Heart right ventricle (tissue), 16 donors: ENCODE measurements around the gene SCN2A. TPM values are rescaled to one million over a fixed set of nuclear protein-coding genes. Genes with fewer than 3 reads are reported as not detected.

Source experiments
- ATAC-seq, 8 donors: fragments of 200-7000 bp; cut with Tn5 transposase; one replicate each; pipeline ENCODE4 v1.9.1; 2020; ENCODE audit warnings: mild to moderate bottlenecking in 8 of 8, moderate library complexity in 8 of 8, moderate number of reproducible peaks in 1 of 8
- DNase-seq, 2 donors: peaks; one replicate each; pipeline ENCODE4 v3.0.0-alpha.2; 2020
- H3K27ac ChIP-seq, 10 donors: fragments of 200-600 bp; sonication (generic) in 2 of 10; one replicate each; pipeline versions ENCODE4 v1.5.0 to v1.8.0; 2020 to 2022; ENCODE audit warnings: mild to moderate bottlenecking in 3 of 10
- H3K27me3 ChIP-seq, 7 donors: fragments of 200-600 bp; one replicate each; pipeline ENCODE4 v1.8.0; 2021 to 2022; ENCODE audit warnings: mild to moderate bottlenecking in 2 of 7
- H3K36me3 ChIP-seq, 9 donors: fragments of 200-600 bp; sonication (generic) in 1 of 9; one replicate each; pipeline versions ENCODE4 v1.5.0 to v1.8.0; 2020 to 2022; ENCODE audit warnings: mild to moderate bottlenecking in 2 of 9
- H3K4me1 ChIP-seq, 9 donors: fragments of 200-600 bp; sonication (generic) in 1 of 9; one replicate each; pipeline versions ENCODE4 v1.5.0 to v1.8.0; 2020 to 2022; ENCODE audit warnings: mild to moderate bottlenecking in 4 of 9
- H3K4me3 ChIP-seq, 10 donors: fragments of 200-600 bp; sonication (generic) in 2 of 10; one replicate each; pipeline versions ENCODE4 v1.5.0 to v1.8.0; 2020 to 2022; ENCODE audit warnings: mild to moderate bottlenecking in 7 of 10, moderate library complexity in 2 of 10
- H3K9me3 ChIP-seq, 11 donors: fragments of 200-600 bp in 10 of 11; sonication (generic) in 2 of 11; one replicate each; pipeline versions ENCODE4 v1.5.0 to v1.8.0; 2013 to 2022; ENCODE audit warnings: mild to moderate bottlenecking in 2 of 11, control low read depth in 1 of 11, moderate library complexity in 1 of 11
- WGBS, 2 donors: extraction: QIAGEN DNeasy Blood & Tissue Kit; methylation state at CpG; one replicate each; pipeline ENCODE4 v1.1.7; 2013; ENCODE audit warnings: inconsistent platforms in 1 of 2; 5-methylcytosine and 5-hydroxymethylcytosine counted together
- intact Hi-C, 10 donors: fragments of 100-400 bp; cut with DNase I; formaldehyde crosslinking; loops; one replicate each; pipeline versions ENCODE4 v1.11.1 to v1.14.2; 2022
- polyA plus RNA-seq, 2 donors: library from polyadenylated mRNA; stranded (reverse); fragments of 200-250 nt; gene quantifications; one replicate each; pipeline ENCODE4 v1.2.3, GENCODE V29; 2013
- total RNA-seq, 10 donors: library from RNA; stranded (reverse); fragmentation: NEBNext Ultra II Directional in 3 of 10; extraction: Animal tissue kit (Norgen Biotek cat#: 25700) in 3 of 10; gene quantifications; one replicate each; pipeline versions ENCODE4 v1.2.1 to v1.2.4, GENCODE V29; 2021 to 2023
- TF ChIP-seq, protein P1 (sequence below), 9 donors: fragments of 200-600 bp; sonication (generic) in 2 of 9; IDR thresholded peaks; one replicate each; pipeline versions ENCODE4 v1.5.0 to v1.8.0; 2021 to 2022; ENCODE audit warnings: antibody characterized with exemption in 9 of 9, mild to moderate bottlenecking in 5 of 9, moderate library complexity in 1 of 9
- donor health status: Arrhythmogenic right ventricular cardiomyopathy.
- donor health status: ischemic (EF 13 %, LVEDD 7.1; RV severe dilation, severe dysfunction).
- donor health status: healthy with polysubstance abuse.
- donor health status: DM: no; HTN: yes; CAD: no.
- donor health status: DM: no; HTN: no; CAD: no.
- donor health status: ischemic (EF 25% LVEDD 6.9; RV normal size, moderate dysfunction).
- donor health status: ischemic (EF 25% LVEDD 5.7; RV mildly dilated, moderate dysfunction).
- donor health status: healthy.
- donor health status: DM: yes; HTN: yes; CAD: no.
- donor health status: Ischemic cardiomyopathy.
- donor health status: ischemic (EF 35%, LVEDD 5.7; RV mildly dilated, moderate dysfunction).
- donor health status: nonischemic (EF 11% LVEDD 7.7; RV severe dilation, severe dysfunction).
- donor health status: DM: yes; HTN: yes; CAD: no.
- donor health status: PGD.
- donor health status: ischemic (EF 29% LVEDD 5.4; RV normal size, mild dysfunction).
- donor health status: nonischemic (EF 23%, LVEDD 6.1; RV moderate dilation, normal function).

Gene SCN2A
- total and polyA plus RNA-seq, 12 donors = 0.01 to 0.26 (median 0.07) TPM; not detected in 2

- intact Hi-C loops = no loop called here
- no peaks in the 10 kb centered on the region for H3K4me1 ChIP-seq
- peaks cover 0 to 6% (median 0%) of the 10 kb centered on the region in 7 donors for H3K27me3 ChIP-seq
- H3K27ac ChIP-seq = no peak overlapping the region
- ATAC-seq = no peak
- H3K4me3 ChIP-seq = no peak overlapping the region
- TF ChIP-seq, protein P1, sequence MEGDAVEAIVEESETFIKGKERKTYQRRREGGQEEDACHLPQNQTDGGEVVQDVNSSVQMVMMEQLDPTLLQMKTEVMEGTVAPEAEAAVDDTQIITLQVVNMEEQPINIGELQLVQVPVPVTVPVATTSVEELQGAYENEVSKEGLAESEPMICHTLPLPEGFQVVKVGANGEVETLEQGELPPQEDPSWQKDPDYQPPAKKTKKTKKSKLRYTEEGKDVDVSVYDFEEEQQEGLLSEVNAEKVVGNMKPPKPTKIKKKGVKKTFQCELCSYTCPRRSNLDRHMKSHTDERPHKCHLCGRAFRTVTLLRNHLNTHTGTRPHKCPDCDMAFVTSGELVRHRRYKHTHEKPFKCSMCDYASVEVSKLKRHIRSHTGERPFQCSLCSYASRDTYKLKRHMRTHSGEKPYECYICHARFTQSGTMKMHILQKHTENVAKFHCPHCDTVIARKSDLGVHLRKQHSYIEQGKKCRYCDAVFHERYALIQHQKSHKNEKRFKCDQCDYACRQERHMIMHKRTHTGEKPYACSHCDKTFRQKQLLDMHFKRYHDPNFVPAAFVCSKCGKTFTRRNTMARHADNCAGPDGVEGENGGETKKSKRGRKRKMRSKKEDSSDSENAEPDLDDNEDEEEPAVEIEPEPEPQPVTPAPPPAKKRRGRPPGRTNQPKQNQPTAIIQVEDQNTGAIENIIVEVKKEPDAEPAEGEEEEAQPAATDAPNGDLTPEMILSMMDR (IDR thresholded peaks at IDR 0.05) = no peak
- H3K9me3 ChIP-seq = no peaks in the 10 kb centered on the region
- no peak for DNase-seq
- 69% methylated on average over 11 of the region's 11 CpGs for WGBS, 2 donors
- no peaks in the 10 kb centered on the region for H3K36me3 ChIP-seq
These were observed 130.1 kb downstream of the SCN2A start for GRCh38 chr2:165369131-165369897.

DNA sequence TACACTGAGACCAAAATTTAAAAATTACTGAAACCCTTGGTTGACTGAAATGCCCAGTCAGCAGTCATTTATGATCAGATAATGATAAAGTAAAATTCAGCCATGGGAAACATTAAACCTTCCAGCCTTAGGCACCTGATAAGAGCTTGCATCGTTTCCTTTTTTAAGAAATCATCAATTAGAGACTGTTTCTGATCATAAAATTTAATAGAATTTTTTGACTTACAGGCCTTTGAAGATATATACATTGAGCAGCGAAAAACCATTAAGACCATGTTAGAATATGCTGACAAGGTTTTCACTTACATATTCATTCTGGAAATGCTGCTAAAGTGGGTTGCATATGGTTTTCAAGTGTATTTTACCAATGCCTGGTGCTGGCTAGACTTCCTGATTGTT is 130.7 kb downstream of the SCN2A start:
- Histone ChIP-seq H3K27me3 (peaks cover 0 to 6% (median 0%) of the 10 kb centered on the region in 7 donors), H3K4me1 (no peaks in the 10 kb centered on the region), H3K9me3 (no peaks in the 10 kb centered on the region), H3K27ac (no peak overlapping the region), H3K36me3 (no peaks in the 10 kb centered on the region), H3K4me3 (no peak overlapping the region)
- WGBS, 2 donors = 75 to 76% methylated on average over 2 of the region's 2 CpGs
- ATAC-seq = no peak
- DNase-seq = no peak
- intact Hi-C loops = no loop called here
- TF ChIP-seq, protein P1 (IDR thresholded peaks at IDR 0.05) = no peak

DNA sequence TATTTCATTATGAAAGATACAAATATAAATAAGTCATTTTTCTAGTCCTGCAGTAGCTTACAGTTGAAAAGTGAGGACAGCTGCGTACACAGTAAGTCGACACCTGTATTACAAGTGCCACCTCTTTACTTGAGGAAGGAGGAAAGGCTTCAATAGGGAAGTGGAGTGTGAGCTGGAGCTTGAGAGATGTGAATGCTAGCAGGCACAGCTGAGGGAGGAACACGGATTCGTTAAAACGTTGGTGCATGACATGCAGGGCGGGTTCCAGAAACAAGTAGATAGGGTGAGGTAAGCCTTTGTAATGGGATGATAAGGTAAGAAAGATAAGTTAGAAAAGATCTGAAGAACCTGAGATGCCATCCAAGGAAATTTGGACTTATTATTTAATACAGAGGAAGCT is 132.1 kb downstream of the SCN2A start:
- 60 to 63% methylated on average over 6 of the region's 6 CpGs for WGBS, 2 donors
- DNase-seq (no peak), ATAC-seq (no peak)
- TF ChIP-seq, protein P1 (IDR thresholded peaks at IDR 0.05) = no peak
- Histone ChIP-seq H3K9me3 (no peaks in the 10 kb centered on the region), H3K27me3 (peaks cover 0 to 6% (median 0%) of the 10 kb centered on the region in 7 donors), H3K27ac (no peak overlapping the region), H3K36me3 (no peaks in the 10 kb centered on the region), H3K4me1 (no peaks in the 10 kb centered on the region), H3K4me3 (no peak overlapping the region)
- intact Hi-C loops = no loop called here

- ATAC-seq = no peak
- no peaks in the 10 kb centered on the region for H3K27me3 ChIP-seq
- WGBS, 2 donors = 86 to 89% methylated on average over 5 of the region's 5 CpGs
- no peak for DNase-seq
- peaks cover 0 to 6% (median 0%) of the 10 kb centered on the region in 9 donors for H3K4me1 ChIP-seq
- no peak overlapping the region for H3K27ac ChIP-seq
- H3K9me3 ChIP-seq = no peaks in the 10 kb centered on the region
- intact Hi-C loops = no loop called here
- TF ChIP-seq, protein P1 (IDR thresholded peaks at IDR 0.05) = no peak
- H3K4me3 ChIP-seq = no peak overlapping the region
- no peaks in the 10 kb centered on the region for H3K36me3 ChIP-seq
These were observed 134.2 kb downstream of the SCN2A start for GRCh38 chr2:165373278-165374010.
